HepG2 (cell line): ENCODE data around the gene LRRC8D. TPM values are rescaled to one million over a fixed set of nuclear protein-coding genes. Genes with fewer than 3 reads are reported as not detected.

ENCODE experiments used
- ARID3A ChIP-seq: IDR thresholded peaks from 2 replicates; pipeline ENCODE4 v1.6.1; 2012; ENCODE audit warnings: low read depth, low read length, improper control_type of control experiment
- DPF2 ChIP-seq: sonication (generic); formaldehyde crosslinking; IDR thresholded peaks from 2 replicates; pipeline ENCODE4 v1.4.0; 2020; ENCODE audit warnings: mild to moderate bottlenecking, low read depth, missing genetic modification reagents, borderline replicate concordance
- KDM6A ChIP-seq: IDR thresholded peaks from 2 replicates; pipeline ENCODE4 v1.6.1; 2016; ENCODE audit warnings: low read depth
- NCOA2 ChIP-seq: sonication (generic); formaldehyde crosslinking; IDR thresholded peaks from 2 replicates; pipeline ENCODE4 v1.8.0; 2022; ENCODE audit warnings: inconsistent platforms
- NFIC ChIP-seq: IDR thresholded peaks from 2 replicates; pipeline ENCODE4 v1.6.1; 2012; ENCODE audit warnings: mild to moderate bottlenecking, low read length, inconsistent platforms
- PHF21A ChIP-seq: sonication (generic); formaldehyde crosslinking; IDR thresholded peaks from 2 replicates; pipeline ENCODE4 v1.5.0; 2020; ENCODE audit warnings: mild to moderate bottlenecking, missing genetic modification reagents
- REXO4 ChIP-seq: sonication (generic); formaldehyde crosslinking; IDR thresholded peaks from 2 replicates; pipeline ENCODE4 v1.8.0; 2022; ENCODE audit warnings: missing genetic modification reagents, mild to moderate bottlenecking, borderline replicate concordance
- SATB2 ChIP-seq: sonication (generic); formaldehyde crosslinking; IDR thresholded peaks from 2 replicates; pipeline ENCODE4 v1.5.0; 2020; ENCODE audit warnings: missing genetic modification reagents
- SKI ChIP-seq: fragments of 450-650 bp; IDR thresholded peaks from one replicate; pipeline ENCODE4 v1.6.1; 2018; ENCODE audit warnings: mild to moderate bottlenecking; ENCODE audit not compliant: partially characterized antibody
- SOX13 ChIP-seq, 3 experiments: fragments of 450-650 bp in 1 of 3; sonication (generic) in 1 of 3; formaldehyde crosslinking in 1 of 3; IDR thresholded peaks in 2 of 3; conservative IDR thresholded peaks in 1 of 3; 2 replicates each; pipeline versions ENCODE4 v1.5.0 to v1.6.1; 2016 to 2020; ENCODE audit warnings: antibody characterized with exemption in 1 of 3, mild to moderate bottlenecking in 1 of 3, missing compliant biosample characterization in 1 of 3, missing genetic modification reagents in 1 of 3, moderate library complexity in 1 of 3
- TBX3 ChIP-seq: fragments of 450-650 bp; IDR thresholded peaks from 2 replicates; pipeline ENCODE4 v1.6.1; 2017; ENCODE audit warnings: antibody characterized with exemption, mild to moderate bottlenecking, inconsistent platforms, borderline replicate concordance
- TEAD3 ChIP-seq: optimal IDR thresholded peaks from 2 replicates; pipeline ENCODE3; 2016; ENCODE audit warnings: borderline replicate concordance
- THRA ChIP-seq: sonication (generic); formaldehyde crosslinking; IDR thresholded peaks from 2 replicates; pipeline ENCODE4 v1.4.0; 2020; ENCODE audit warnings: missing genetic modification reagents, borderline replicate concordance
- ZNF138 ChIP-seq: sonication (generic); formaldehyde crosslinking; IDR thresholded peaks from 2 replicates; pipeline ENCODE4 v1.5.0; 2020; ENCODE audit warnings: mild to moderate bottlenecking, low read depth, missing genetic modification reagents
- ZNF280D ChIP-seq: sonication (generic); formaldehyde crosslinking; IDR thresholded peaks from 2 replicates; pipeline ENCODE4 v1.5.1; 2020; ENCODE audit warnings: mild to moderate bottlenecking, missing genetic modification reagents
- ZNF317 ChIP-seq: sonication (generic); formaldehyde crosslinking; IDR thresholded peaks from 2 replicates; pipeline ENCODE4 v1.5.0; 2020; ENCODE audit warnings: mild to moderate bottlenecking, missing genetic modification reagents
- ZNF337 ChIP-seq: sonication (generic); formaldehyde crosslinking; IDR thresholded peaks from 2 replicates; pipeline ENCODE4 v1.5.1; 2020; ENCODE audit warnings: missing genetic modification reagents, low read depth, mild to moderate bottlenecking, borderline replicate concordance
- ZNF512 ChIP-seq: sonication (generic); formaldehyde crosslinking; IDR thresholded peaks from 2 replicates; pipeline ENCODE4 v1.4.0; 2020; ENCODE audit warnings: mild to moderate bottlenecking, missing genetic modification reagents
- polyA plus RNA-seq, 8 experiments: library from polyadenylated mRNA; depleted of rRNA in 3 of 8; stranded (reverse) in 7 of 8; unstranded in 1 of 8; fragments of >200 nt; fragmentation: Illumina TruSeq in 4 of 8; extraction: Trizol in 4 of 8; gene quantifications; 2 replicates each; pipeline versions ENCODE4 v1.2.1 to v1.2.3, GENCODE V29; 2011 to 2016; ENCODE audit warnings: low read depth in 4 of 8, missing spikeins in 1 of 8, mixed read lengths in 1 of 8; ENCODE audit not compliant: insufficient read depth in 1 of 8
- total RNA-seq, 5 experiments: library from RNA; depleted of rRNA; stranded (reverse); fragments of >200 nt; fragmentation: Illumina TruSeq; extraction: Trizol; gene quantifications; 2 replicates each; pipeline ENCODE4 v1.2.3, GENCODE V29; 2016; ENCODE audit warnings: low read depth in 1 of 5

Gene LRRC8D
- total and polyA plus RNA-seq, 2 of the 13 experiments (the other 11 are each of a cell fraction or from before 2014, with no cell fraction given): 29.9 to 45.5 TPM

- 0 out of 2 replicates have a peak, but pooled peaks have one; percentile 29 for TF ChIP-seq ZNF280D (CRISPR knock-in tag)
- peak; percentile 85 for TF ChIP-seq NCOA2 (CRISPR knock-in tag)
- TF ChIP-seq TEAD3: peak; percentile 14
- TF ChIP-seq KDM6A: peak; percentile 38; the same call in 1 of the 2 replicates
- no peak for TF ChIP-seq REXO4 (CRISPR knock-in tag)
- peak; percentile 54 for TF ChIP-seq SKI
- TF ChIP-seq ZNF512: no peak
- no peak for TF ChIP-seq ZNF138
- no peak for TF ChIP-seq SATB2 (CRISPR knock-in tag)
- peak; percentile 90 for TF ChIP-seq ZNF317 (CRISPR knock-in tag)
- peak; percentile 39; the same call in 1 of the 2 replicates for TF ChIP-seq TBX3
- TF ChIP-seq DPF2 (CRISPR knock-in tag): no peak
- peak; percentile 68; the same call in 1 of the 2 replicates for TF ChIP-seq PHF21A (CRISPR knock-in tag)
- peak; percentile 90 for TF ChIP-seq NFIC
- 0 out of 2 replicates have a peak, but pooled peaks have one; percentile 46 for TF ChIP-seq ARID3A
- TF ChIP-seq THRA (CRISPR knock-in tag): peak; percentile 82; the same call in 1 of the 2 replicates
- no peak; the same call in 1 of the 2 replicates for TF ChIP-seq SOX13 (IDR thresholded peaks at IDR 0.05)
- TF ChIP-seq SOX13 (CRISPR knock-in tag; conservative IDR thresholded peaks at IDR 0.05 in 1 of 2, IDR thresholded peaks at IDR 0.05 in 1 of 2): peak in 1 of 2 experiments; percentile 87; a peak in 2 of 4 replicates
- TF ChIP-seq ZNF337 (CRISPR knock-in tag): 0 out of 2 replicates have a peak, but pooled peaks have one; percentile 25
These were observed 5.8 kb downstream of the LRRC8D start (continued) for GRCh38 chr1:89826594-89826993.
